ENCODE results near the gene ITGAL. TPM values are rescaled to one million over a fixed set of nuclear protein-coding genes. Genes with fewer than 3 reads are reported as not detected.

ITGAL gene
- total and polyA plus RNA-seq, 2 of the 13 experiments (the other 11 are each of a cell fraction or from before 2014, with no cell fraction given): 0.86 to 1.2 TPM

DNA sequence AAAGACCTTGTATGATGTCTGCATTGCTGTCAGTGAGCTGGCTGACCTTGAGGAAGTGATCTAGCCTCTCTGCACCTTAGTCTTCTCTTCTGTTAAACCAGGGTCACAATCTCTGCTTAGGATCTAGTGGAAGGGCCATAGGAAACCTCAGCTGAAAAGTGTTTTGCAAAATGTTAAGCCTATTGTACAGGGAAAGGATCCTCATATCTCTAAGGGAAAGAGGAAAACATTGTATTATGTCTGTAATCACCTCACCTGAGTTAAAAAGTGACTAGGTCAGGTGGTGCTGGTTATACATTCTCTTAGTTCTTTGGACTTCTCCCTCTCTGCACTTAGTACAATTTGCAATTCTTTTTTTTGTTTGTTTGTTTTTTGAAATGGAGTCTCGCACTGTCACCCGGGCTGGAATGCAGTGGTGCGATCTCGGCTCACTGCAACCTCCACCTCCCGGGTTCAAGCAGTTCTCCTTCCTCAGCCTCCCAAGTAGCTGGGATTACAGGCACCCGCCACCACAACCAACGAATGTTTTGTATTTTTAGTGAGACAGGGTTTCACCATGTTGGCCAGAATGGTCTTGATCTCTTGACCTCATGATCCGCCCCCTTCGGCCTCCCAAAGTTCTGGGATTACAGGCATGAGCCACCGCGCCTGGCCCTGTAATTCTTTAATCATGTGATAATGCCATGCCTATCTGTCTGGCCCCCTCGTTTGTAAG is 24.9 kb upstream of the ITGAL start (continued):
- TF ChIP-seq, protein P1, sequence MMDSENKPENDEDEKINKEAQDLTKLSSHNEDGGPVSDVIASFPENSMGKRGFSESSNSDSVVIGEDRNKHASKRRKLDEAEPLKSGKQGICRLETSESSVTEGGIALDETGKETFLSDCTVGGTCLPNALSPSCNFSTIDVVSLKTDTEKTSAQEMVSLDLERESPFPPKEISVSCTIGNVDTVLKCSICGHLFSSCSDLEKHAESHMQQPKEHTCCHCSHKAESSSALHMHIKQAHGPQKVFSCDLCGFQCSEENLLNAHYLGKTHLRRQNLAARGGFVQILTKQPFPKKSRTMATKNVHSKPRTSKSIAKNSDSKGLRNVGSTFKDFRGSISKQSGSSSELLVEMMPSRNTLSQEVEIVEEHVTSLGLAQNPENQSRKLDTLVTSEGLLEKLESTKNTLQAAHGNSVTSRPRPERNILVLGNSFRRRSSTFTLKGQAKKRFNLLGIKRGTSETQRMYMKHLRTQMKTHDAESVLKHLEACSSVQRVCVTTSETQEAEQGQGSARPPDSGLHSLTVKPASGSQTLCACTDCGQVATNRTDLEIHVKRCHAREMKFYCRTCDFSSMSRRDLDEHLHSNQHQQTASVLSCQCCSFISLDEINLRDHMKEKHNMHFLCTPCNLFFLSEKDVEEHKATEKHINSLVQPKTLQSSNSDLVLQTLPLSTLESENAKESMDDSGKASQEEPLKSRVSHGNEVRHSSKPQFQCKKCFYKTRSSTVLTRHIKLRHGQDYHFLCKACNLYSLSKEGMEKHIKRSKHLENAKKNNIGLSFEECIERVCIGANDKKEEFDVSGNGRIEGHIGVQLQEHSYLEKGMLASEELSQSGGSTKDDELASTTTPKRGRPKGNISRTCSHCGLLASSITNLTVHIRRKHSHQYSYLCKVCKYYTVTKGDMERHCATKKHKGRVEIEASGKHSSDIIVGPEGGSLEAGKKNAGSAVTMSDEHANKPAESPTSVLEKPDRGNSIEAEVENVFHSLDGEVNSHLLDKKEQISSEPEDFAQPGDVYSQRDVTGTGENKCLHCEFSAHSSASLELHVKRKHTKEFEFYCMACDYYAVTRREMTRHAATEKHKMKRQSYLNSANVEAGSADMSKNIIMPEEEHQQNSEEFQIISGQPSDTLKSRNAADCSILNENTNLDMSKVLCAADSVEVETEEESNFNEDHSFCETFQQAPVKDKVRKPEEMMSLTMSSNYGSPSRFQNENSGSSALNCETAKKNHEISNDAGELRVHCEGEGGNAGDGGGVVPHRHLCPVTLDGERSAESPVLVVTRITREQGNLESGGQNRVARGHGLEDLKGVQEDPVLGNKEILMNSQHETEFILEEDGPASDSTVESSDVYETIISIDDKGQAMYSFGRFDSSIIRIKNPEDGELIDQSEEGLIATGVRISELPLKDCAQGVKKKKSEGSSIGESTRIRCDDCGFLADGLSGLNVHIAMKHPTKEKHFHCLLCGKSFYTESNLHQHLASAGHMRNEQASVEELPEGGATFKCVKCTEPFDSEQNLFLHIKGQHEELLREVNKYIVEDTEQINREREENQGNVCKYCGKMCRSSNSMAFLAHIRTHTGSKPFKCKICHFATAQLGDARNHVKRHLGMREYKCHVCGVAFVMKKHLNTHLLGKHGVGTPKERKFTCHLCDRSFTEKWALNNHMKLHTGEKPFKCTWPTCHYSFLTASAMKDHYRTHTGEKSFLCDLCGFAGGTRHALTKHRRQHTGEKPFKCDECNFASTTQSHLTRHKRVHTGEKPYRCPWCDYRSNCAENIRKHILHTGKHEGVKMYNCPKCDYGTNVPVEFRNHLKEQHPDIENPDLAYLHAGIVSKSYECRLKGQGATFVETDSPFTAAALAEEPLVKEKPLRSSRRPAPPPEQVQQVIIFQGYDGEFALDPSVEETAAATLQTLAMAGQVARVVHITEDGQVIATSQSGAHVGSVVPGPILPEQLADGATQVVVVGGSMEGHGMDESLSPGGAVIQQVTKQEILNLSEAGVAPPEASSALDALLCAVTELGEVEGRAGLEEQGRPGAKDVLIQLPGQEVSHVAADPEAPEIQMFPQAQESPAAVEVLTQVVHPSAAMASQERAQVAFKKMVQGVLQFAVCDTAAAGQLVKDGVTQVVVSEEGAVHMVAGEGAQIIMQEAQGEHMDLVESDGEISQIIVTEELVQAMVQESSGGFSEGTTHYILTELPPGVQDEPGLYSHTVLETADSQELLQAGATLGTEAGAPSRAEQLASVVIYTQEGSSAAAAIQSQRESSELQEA (CRISPR knock-in tag; IDR thresholded peaks at IDR 0.05; ENCODE audit: not compliant biosample characterization): no peak
- TF ChIP-seq MTF1 (CRISPR knock-in tag; IDR thresholded peaks at IDR 0.05): no peak
- TF ChIP-seq SMAD3 (CRISPR knock-in tag; IDR thresholded peaks at IDR 0.05): peak; percentile 83; the same call in 1 of the 2 replicates
- no peak for TF ChIP-seq PAX8 (CRISPR knock-in tag; IDR thresholded peaks at IDR 0.05; ENCODE audit: borderline replicate concordance)
- TF ChIP-seq ZNF598 (CRISPR knock-in tag; IDR thresholded peaks at IDR 0.05; ENCODE audit: borderline replicate concordance): peak; percentile 78; the same call in 1 of the 2 replicates
- peak; percentile 93 for TF ChIP-seq TBX2 (CRISPR knock-in tag; IDR thresholded peaks at IDR 0.05; ENCODE audit: borderline replicate concordance)
- peak; percentile 69; the same call in 1 of the 2 replicates for TF ChIP-seq ZNF570 (CRISPR knock-in tag; IDR thresholded peaks at IDR 0.05; ENCODE audit: borderline replicate concordance)
- no peak for TF ChIP-seq MAZ (IDR thresholded peaks at IDR 0.05; ENCODE audit: borderline replicate concordance, low read depth, low read length)
- 0 out of 2 replicates have a peak, but pooled peaks have one; percentile 19 for TF ChIP-seq MAZ (CRISPR knock-in tag; IDR thresholded peaks at IDR 0.05; ENCODE audit: low read depth)
- TF ChIP-seq NFIC (IDR thresholded peaks at IDR 0.05; ENCODE audit: low read length): peak; percentile 57; the same call in 1 of the 2 replicates
- TF ChIP-seq MIER2 (CRISPR knock-in tag; IDR thresholded peaks at IDR 0.05): peak; percentile 46
- peak; percentile 78; the same call in 1 of the 2 replicates for TF ChIP-seq SKIL (CRISPR knock-in tag; IDR thresholded peaks at IDR 0.05; ENCODE audit: borderline replicate concordance)
- no peak for TF ChIP-seq ZNF549 (CRISPR knock-in tag; IDR thresholded peaks at IDR 0.05)
- TF ChIP-seq SP2 (CRISPR knock-in tag; IDR thresholded peaks at IDR 0.05): no peak
- TF ChIP-seq ZNF263 (CRISPR knock-in tag; IDR thresholded peaks at IDR 0.05): no peak
- TF ChIP-seq ZNF30 (CRISPR knock-in tag; IDR thresholded peaks at IDR 0.05): peak; percentile 46; the same call in 1 of the 2 replicates
- TF ChIP-seq ZFP36 (IDR thresholded peaks at IDR 0.05; ENCODE audit: borderline replicate concordance, low read depth, low read length, partially characterized antibody): no peak
- peak; percentile 96 for TF ChIP-seq HNF1B (CRISPR knock-in tag; IDR thresholded peaks at IDR 0.05)
